ENCODE results near the gene MAP4K3. TPM values are rescaled to one million over a fixed set of nuclear protein-coding genes. Genes with fewer than 3 reads are reported as not detected.

The MAP4K3 gene
- total RNA-seq, 2 donors from 2014 or later = 22.2 to 30.9 TPM

- TF ChIP-seq, protein P1, sequence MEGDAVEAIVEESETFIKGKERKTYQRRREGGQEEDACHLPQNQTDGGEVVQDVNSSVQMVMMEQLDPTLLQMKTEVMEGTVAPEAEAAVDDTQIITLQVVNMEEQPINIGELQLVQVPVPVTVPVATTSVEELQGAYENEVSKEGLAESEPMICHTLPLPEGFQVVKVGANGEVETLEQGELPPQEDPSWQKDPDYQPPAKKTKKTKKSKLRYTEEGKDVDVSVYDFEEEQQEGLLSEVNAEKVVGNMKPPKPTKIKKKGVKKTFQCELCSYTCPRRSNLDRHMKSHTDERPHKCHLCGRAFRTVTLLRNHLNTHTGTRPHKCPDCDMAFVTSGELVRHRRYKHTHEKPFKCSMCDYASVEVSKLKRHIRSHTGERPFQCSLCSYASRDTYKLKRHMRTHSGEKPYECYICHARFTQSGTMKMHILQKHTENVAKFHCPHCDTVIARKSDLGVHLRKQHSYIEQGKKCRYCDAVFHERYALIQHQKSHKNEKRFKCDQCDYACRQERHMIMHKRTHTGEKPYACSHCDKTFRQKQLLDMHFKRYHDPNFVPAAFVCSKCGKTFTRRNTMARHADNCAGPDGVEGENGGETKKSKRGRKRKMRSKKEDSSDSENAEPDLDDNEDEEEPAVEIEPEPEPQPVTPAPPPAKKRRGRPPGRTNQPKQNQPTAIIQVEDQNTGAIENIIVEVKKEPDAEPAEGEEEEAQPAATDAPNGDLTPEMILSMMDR (IDR thresholded peaks at IDR 0.05) = no peak
- DNase-seq = no peak
- no peak overlapping the region for H3K9ac ChIP-seq (ENCODE audit: low read depth in 2 of 2, low read length in 2 of 2)
- no peaks in the 10 kb centered on the region for H3K9me3 ChIP-seq
- H3K36me3 ChIP-seq = no peaks in the 10 kb centered on the region
- no peaks in the 10 kb centered on the region for H3K4me1 ChIP-seq
- H3K27ac ChIP-seq = no peak overlapping the region
- no peak overlapping the region for H3K4me3 ChIP-seq
- H3K27me3 ChIP-seq = no peaks in the 10 kb centered on the region
- intact Hi-C loops (cut with DNase I) = no loop called here
These were observed 170.1 kb downstream of the MAP4K3 start for GRCh38 chr2:39266916-39267434.

GRCh38 chr2:39266139-39266805 is 170.8 kb downstream of the MAP4K3 start:
- Histone ChIP-seq H3K27ac (no peak overlapping the region), H3K9ac (ENCODE audit: low read depth in 2 of 2, low read length in 2 of 2) (no peak overlapping the region), H3K9me3 (no peaks in the 10 kb centered on the region), H3K4me3 (no peak overlapping the region), H3K36me3 (no peaks in the 10 kb centered on the region), H3K27me3 (no peaks in the 10 kb centered on the region), H3K4me1 (no peaks in the 10 kb centered on the region)
- DNase-seq = no peak
- TF ChIP-seq, protein P1 (IDR thresholded peaks at IDR 0.05) = no peak
- intact Hi-C loops (cut with DNase I) = no loop called here

DNA sequence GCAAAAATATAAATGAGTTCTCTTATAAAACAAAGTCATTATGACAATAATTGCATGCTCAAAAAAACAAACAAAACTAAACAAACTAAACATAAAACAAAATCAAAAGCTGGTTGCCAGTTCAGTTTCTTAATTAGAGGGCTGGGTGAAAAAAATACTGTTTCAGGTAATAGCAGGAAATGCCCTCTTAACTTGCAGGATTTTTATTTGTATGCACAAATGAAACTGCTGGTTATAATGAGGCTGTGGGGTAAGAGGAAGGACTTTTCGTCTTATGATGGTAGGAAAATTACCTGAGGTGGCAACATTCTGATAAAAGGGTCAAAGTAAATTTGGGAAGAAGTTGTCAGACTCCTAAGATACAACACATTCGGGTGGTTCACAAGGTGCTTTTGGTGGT is 171.8 kb downstream of the MAP4K3 start:
- Histone ChIP-seq H3K9ac (ENCODE audit: low read depth in 2 of 2, low read length in 2 of 2) (no peak overlapping the region), H3K9me3 (no peaks in the 10 kb centered on the region), H3K27ac (no peak overlapping the region), H3K4me1 (no peaks in the 10 kb centered on the region), H3K4me3 (no peak overlapping the region), H3K27me3 (no peaks in the 10 kb centered on the region), H3K36me3 (no peaks in the 10 kb centered on the region)
- DNase-seq = no peak
- intact Hi-C loops (cut with DNase I) = no loop called here
- TF ChIP-seq, protein P1 (IDR thresholded peaks at IDR 0.05) = no peak

- intact Hi-C loops (cut with DNase I) = no loop called here
- no peak overlapping the region for H3K27ac ChIP-seq
- no peaks in the 10 kb centered on the region for H3K36me3 ChIP-seq
- TF ChIP-seq, protein P1 (IDR thresholded peaks at IDR 0.05) = no peak
- no peak overlapping the region for H3K4me3 ChIP-seq
- DNase-seq = no peak
- H3K9ac ChIP-seq (ENCODE audit: low read depth in 2 of 2, low read length in 2 of 2) = no peak overlapping the region
- H3K9me3 ChIP-seq = no peaks in the 10 kb centered on the region
- H3K4me1 ChIP-seq = no peaks in the 10 kb centered on the region
- H3K27me3 ChIP-seq = no peaks in the 10 kb centered on the region
These were observed 172.4 kb downstream of the MAP4K3 start for GRCh38 chr2:39264733-39265132.

GRCh38 chr2:39260087-39260486 is 177.0 kb downstream of the MAP4K3 start:
- intact Hi-C loops (cut with DNase I) = no loop called here
- H3K27ac ChIP-seq = no peak overlapping the region
- H3K9ac ChIP-seq (ENCODE audit: low read depth in 2 of 2, low read length in 2 of 2) = no peak overlapping the region
- no peaks in the 10 kb centered on the region for H3K9me3 ChIP-seq
- TF ChIP-seq, protein P1 (IDR thresholded peaks at IDR 0.05) = no peak
- no peaks in the 10 kb centered on the region for H3K4me1 ChIP-seq
- no peaks in the 10 kb centered on the region for H3K36me3 ChIP-seq
- H3K4me3 ChIP-seq = no peak overlapping the region
- H3K27me3 ChIP-seq = no peaks in the 10 kb centered on the region
- DNase-seq = no peak

Measured in colonic mucosa (tissue), 4 donors.